NCI-H446 (cell line): ENCODE data around the gene HMX3.

Experiments
- DNase-seq, 2 experiments: peaks; one replicate each; lab custom pipeline; 2025; lab: John Stamatoyannopoulos, UW

HMX3 gene

GRCh38 chr10:123135415-123136141, at the start of gene HMX3:
TSS of gene HMX3 (plus strand) at chr10:123135970. CDS start at chr10:123136051, 81 bp downstream.
- no peak for DNase-seq

GRCh38 chr10:123086281-123086680, 49.5 kb upstream of the HMX3 start:
- no peak for DNase-seq

DNA sequence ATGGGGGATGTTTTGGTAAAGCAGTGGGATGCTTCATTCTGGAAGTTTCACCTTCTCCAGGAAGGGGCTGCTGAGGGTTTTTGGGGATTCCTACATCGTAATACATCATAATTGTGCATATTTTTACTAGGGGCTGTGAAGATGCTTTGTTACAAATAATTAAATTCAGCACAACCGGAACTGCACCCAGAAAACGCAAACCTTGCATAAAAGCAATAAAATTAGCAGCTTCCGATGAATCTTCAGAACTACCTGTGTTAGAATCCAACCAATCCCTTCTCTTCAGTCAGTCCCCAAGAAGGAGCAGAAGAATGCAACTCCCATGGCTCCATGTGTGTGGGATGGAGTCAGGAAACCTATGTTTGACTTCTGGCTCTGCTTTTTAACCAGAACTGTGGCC, 48.4 kb upstream of the HMX3 start:
- no peak for DNase-seq

GRCh38 chr10:123087786-123088185, 48.0 kb upstream of the HMX3 start:
- no peak for DNase-seq

GRCh38 chr10:123092635-123093414, 42.9 kb upstream of the HMX3 start:
- no peak for DNase-seq

DNA sequence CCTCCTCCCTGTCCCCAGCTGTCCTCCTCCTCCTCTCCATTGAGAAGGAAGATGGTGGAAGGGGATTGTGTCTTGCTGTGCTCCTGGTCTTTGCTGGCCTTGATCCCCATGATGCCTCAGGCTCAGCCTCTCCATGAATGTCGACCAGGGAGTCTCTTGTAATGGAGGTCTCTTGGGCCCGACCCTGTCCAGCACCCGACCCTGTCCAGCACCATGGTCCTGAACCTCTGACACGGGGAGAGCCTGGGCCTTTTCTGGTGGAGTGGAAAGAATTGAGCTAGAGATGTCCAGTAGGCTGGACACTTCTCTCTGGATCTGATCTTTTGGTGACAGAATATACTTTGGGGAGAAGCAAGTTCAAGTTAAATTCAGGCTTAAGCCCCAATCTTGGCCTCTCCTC, 42.3 kb upstream of the HMX3 start:
- DNase-seq, result no peak

DNA sequence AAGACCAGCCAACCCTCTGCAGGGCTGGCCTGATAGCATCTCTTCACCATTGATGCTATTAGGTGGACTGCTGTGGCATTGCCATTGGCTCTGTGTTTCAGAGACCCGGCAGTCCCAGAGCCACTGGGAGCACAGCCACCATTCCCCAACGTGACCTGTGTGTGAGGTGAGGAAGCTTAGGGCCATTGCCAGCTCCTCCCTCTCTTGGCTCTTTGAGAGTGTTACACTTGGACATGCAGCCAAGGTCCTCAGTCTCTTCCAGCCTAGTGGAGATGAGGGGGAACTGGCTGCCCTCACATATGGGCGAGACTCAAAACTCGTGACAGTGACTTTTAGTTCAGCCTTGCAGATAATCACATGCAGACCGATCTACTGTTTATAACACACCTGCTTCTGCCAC, 39.3 kb upstream of the HMX3 start:
- DNase-seq, result no peak

DNA sequence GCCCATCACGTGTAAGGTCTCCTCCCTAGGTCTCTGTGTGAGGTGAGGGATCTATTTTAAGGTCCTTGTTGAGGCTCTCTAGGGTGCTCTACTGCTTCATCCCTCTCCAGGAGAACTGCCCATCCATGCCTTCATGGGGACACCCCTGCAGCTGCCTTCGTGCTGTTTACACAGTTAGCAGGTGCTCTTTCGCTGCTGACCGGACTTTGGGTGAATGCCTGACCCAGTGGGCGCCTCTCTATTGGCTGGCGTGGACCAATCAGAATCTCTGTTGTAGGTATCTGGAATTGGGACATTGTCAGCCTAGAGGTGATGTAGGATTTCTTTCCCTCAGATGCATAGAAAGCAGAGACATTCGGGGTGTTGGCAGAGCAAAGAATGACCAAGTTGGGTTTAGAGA, 38.7 kb upstream of the HMX3 start:
- no peak for DNase-seq

DNA sequence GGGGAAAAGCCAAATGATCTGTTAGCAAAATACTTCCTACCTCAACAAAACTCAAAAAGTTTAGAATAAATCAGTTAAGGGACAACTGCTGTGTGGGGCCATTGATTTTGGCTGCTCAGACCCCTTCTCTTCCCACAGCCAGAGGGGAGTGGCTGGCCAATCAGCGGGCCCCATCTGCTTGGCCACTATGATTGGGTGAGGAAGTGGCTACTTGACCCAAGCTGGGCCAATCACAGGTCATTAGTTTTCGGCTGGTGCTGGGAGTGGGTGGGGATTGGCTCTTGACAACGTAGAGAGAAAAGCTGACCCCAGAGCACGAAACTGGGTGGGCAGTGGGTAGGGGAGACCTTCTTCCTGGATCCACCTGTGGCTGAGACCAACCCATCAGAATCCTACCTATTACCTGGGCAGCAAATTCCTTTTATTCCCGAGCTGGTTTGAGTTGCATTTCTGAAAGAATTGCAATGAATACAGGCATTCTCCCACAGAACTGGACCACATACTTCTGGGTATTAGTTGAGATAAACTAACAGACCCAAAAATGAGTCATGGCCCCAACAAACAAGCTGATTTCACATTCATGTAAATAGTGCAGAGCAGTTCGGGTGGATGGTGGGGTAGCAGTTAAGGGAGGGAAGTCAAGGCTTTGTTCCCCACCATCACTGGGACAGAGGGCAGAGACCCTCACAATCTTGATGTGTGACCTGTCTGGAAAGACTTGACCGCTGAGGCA, 35.6 kb upstream of the HMX3 start:
- DNase-seq, result no peak

- DNase-seq, result no peak
These were observed 33.9 kb upstream of the HMX3 start for GRCh38 chr10:123101872-123102271.

DNA sequence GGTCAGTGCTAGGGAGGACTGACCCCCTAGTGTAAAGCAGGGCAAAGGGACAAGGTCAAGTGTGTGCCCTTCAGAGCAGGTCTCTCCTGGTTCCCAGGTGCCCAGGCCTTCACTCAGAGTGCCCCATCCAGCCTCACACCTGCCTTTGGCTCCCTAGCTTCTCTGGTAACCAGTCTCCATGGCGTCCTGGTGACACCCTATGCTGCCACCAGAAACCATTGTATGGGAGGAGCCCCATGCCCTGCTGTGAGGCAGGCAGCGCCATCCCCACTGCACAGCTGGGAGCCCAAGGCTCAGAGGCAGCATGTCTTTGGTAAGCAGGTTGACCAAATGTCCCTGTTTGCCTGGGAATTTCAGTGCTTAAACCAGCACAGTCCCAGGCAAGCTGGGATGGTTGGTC, 33.1 kb upstream of the HMX3 start:
- DNase-seq, result no peak

- no peak for DNase-seq
These were observed 31.8 kb upstream of the HMX3 start for GRCh38 chr10:123103944-123104343.

- DNase-seq, result no peak
These were observed 26.3 kb upstream of the HMX3 start for GRCh38 chr10:123109466-123109865.

DNA sequence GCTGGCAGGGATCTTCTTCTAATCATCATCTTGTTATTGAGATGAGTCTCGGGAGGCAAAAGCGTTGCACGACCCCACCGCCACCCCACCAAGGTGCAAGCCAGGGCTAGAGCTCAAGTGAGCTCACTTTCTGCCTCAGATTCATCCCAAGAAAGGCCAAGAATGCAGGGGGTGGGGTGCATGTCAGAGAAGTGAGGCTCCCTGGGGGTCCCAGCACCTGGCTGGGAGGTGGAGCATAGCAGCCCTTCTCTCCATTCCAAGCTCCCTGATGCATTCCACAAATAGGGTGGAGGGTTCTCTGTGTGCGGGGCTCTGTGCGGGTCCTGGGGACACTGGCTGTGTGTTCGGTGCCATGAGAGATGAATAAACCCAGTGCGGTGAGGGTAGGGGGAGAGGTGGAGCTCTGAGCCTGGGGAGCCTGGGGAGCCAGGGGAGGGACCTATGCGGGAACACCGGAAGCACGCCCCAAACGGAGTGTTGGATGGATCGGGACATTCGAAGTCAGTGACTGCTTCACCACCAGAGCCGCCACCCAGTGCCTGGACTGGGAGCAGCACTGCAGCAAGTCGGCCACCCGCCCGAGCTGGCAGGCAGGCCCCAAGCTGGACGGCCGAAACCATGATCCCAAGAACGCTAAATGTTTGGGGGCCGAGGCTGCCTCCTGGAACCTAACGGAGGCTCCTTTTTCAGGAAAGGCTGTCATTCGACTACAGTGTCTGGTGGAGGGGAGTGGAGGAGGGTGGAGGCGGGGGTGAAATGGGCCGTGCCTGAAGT, 17.9 kb upstream of the HMX3 start:
- no peak for DNase-seq

GRCh38 chr10:123119081-123119480, 16.7 kb upstream of the HMX3 start:
- no peak for DNase-seq

DNA sequence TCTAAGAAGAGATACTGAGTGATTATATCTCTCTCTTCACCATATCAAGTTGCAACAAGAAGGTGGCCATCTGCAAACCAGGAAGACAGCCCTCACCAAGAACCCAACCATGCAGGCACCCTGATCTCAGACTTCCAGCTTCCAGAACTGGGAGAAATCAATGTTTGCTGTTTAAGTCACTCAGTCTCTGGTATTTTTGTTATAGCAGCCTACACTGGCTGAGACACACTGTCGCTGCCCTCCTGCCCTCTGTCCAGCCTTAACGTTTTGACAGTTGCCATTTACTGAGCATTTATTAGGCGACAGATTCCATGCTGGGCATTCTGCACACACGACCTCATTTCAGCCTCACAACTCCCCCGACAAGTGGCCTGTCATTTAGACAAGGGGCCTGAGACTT, 9.5 kb upstream of the HMX3 start:
- DNase-seq, result no peak

DNA sequence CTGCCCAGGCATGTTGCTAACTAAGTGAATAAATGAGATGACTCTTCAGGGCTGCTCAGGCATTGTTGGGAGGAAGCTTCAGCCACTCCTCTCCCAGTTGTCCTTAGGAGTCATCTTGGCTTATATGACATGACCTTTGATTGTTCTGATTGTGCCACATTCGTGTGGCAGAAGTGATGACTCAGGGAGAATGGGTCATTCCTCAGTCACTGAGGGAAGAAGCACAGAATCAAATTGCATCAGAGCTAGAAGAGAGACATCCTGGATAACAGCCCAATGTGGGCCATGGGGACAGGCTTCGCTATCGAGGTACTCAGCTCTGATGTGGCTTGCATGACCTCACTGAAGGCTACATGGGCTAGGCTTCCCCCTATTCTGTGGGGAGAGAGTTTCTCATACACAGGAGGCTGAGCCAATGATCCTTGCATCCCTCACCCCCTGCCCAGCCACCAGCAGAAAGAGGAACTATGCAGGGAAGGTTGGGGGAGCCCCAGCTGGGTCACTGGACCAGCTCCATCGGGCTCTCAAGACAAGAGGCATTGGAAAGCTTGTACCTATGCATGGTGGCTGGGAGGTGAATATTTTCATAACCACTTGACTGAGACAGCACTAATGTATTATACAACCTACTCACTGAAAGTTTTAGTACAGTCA, 6.0 kb upstream of the HMX3 start:
- no peak for DNase-seq

- DNase-seq, result peak in 1 of 2 experiments; percentile 70
These were observed 2.9 kb upstream of the HMX3 start for GRCh38 chr10:123132576-123133477.

- DNase-seq, result no peak
These were observed 2.0 kb upstream of the HMX3 start for GRCh38 chr10:123133541-123134342.
